Effector CD8-positive, alpha-beta T cell (primary cell): ENCODE data around the gene CSNK1G1.

Experiments used
- DNase-seq: peaks from one replicate; lab custom pipeline; 2025; lab: John Stamatoyannopoulos, UW

Gene CSNK1G1

GRCh38 chr15:64153480-64154367, 202.2 kb downstream of the CSNK1G1 start:
- peak; percentile 85 for DNase-seq

GRCh38 chr15:64152507-64153387, 203.2 kb downstream of the CSNK1G1 start:
- DNase-seq = no peak

- DNase-seq = peak; percentile 7
Observed at GRCh38 chr15:64151727-64152506, 204.1 kb downstream of the CSNK1G1 start, which contains the start of gene SNX22. TSS of gene SNX22 (plus strand) at chr15:64151731. CDS start at chr15:64151776, 45 bp downstream.

- DNase-seq = no peak
Observed at GRCh38 chr15:64149893-64150578, 205.9 kb downstream of the CSNK1G1 start.

- DNase-seq = no peak
Observed at GRCh38 chr15:64149424-64149823, 206.5 kb downstream of the CSNK1G1 start.

- no peak for DNase-seq
Observed at GRCh38 chr15:64148581-64148980, 207.4 kb downstream of the CSNK1G1 start.

- no peak for DNase-seq
Observed at GRCh38 chr15:64148168-64148567, 207.8 kb downstream of the CSNK1G1 start.

- no peak for DNase-seq
Observed at GRCh38 chr15:64146885-64147681, 208.9 kb downstream of the CSNK1G1 start.

GRCh38 chr15:64146520-64146884, 209.5 kb downstream of the CSNK1G1 start:
- no peak for DNase-seq

- no peak for DNase-seq
Observed at GRCh38 chr15:64146041-64146440, 209.9 kb downstream of the CSNK1G1 start.

- DNase-seq = no peak
Observed at GRCh38 chr15:64144565-64145281, 211.2 kb downstream of the CSNK1G1 start.

GRCh38 chr15:64144192-64144564, 211.8 kb downstream of the CSNK1G1 start:
- no peak for DNase-seq

- no peak for DNase-seq
Observed at GRCh38 chr15:64143276-64143675, 212.7 kb downstream of the CSNK1G1 start.

GRCh38 chr15:64141798-64142512, 214.0 kb downstream of the CSNK1G1 start:
- DNase-seq = no peak

- no peak for DNase-seq
Observed at GRCh38 chr15:64138331-64138941, 217.5 kb downstream of the CSNK1G1 start.

GRCh38 chr15:64137226-64137833, 218.6 kb downstream of the CSNK1G1 start:
- DNase-seq = no peak

GRCh38 chr15:64136347-64136746, 219.6 kb downstream of the CSNK1G1 start:
- DNase-seq = no peak

- DNase-seq = no peak
Observed at GRCh38 chr15:64134345-64134829, 221.6 kb downstream of the CSNK1G1 start.
